Caco-2 (cell line): ENCODE results near the gene DNAAF8. TPM values are rescaled to one million over a fixed set of nuclear protein-coding genes. Genes with fewer than 3 reads are reported as not detected.
A peak's percentile ranks its signal among the peaks of the same experiment; 100 is the strongest.

Source experiments
- BruUV-seq: library from RNA; stranded (reverse); fragments of 400-500 nt; replicated peaks from 2 replicates; lab custom pipeline; 2021; lab: Mats Ljungman, UMichigan
- CTCF ChIA-PET: fragments of 300-600 bp; sonication (Branson Sonifier 250); formaldehyde crosslinking; loops from one replicate; lab custom pipeline; 2022; ENCODE audit warnings: antibody characterized with exemption; lab: Charles Lee
- POLR2A ChIA-PET: fragments of 300-600 bp; sonication (Branson Sonifier 250); formaldehyde crosslinking; loops from one replicate; lab custom pipeline; 2022; ENCODE audit warnings: antibody characterized with exemption; lab: Charles Lee
- DNase-seq, 2 experiments: peaks; one replicate each; pipeline versions ENCODE4 v3.0.0 to v3.0.0-alpha.2; 2020 to 2022
- H3K27me3 ChIP-seq: replicated peaks from 2 replicates; pipeline ENCODE4 v1.6.0; 2011; ENCODE audit warnings: low read length; ENCODE audit not compliant: control insufficient read depth, insufficient read depth
- H3K36me3 ChIP-seq: 2 replicates; pipeline ENCODE4 v1.5.1; 2011; ENCODE audit warnings: low read length; ENCODE audit not compliant: control insufficient read depth, insufficient read depth
- H3K4me1 ChIP-seq: fragments of 250-450 bp; sonication (Bioruptor Pico); 2 replicates; pipeline ENCODE4 v1.5.1; 2020; ENCODE audit warnings: mild to moderate bottlenecking
- H3K4me3 ChIP-seq: 2 replicates; pipeline ENCODE4 v1.5.1; 2011; ENCODE audit warnings: low read depth, mild to moderate bottlenecking, control low read depth, low read length
- H3K9me3 ChIP-seq: fragments of 250-450 bp; sonication (Bioruptor Pico); 2 replicates; pipeline ENCODE4 v1.5.1; 2020; ENCODE audit warnings: mild to moderate bottlenecking, moderate library complexity
- H3K27ac Mint-ChIP-seq: one replicate; pipeline ENCODE4 v1.8.0; 2022; ENCODE audit warnings: mixed read lengths; ENCODE audit not compliant: unreplicated experiment
- H3K27me3 Mint-ChIP-seq: one replicate; pipeline ENCODE4 v1.8.0; 2022; ENCODE audit warnings: mixed read lengths; ENCODE audit not compliant: insufficient read depth, unreplicated experiment
- H3K36me3 Mint-ChIP-seq: one replicate; pipeline ENCODE4 v1.8.0; 2022; ENCODE audit warnings: mild to moderate bottlenecking, mixed read lengths; ENCODE audit not compliant: insufficient read depth, unreplicated experiment
- H3K4me1 Mint-ChIP-seq: one replicate; pipeline ENCODE4 v1.8.0; 2022; ENCODE audit warnings: low read depth, mixed read lengths; ENCODE audit not compliant: unreplicated experiment
- H3K4me3 Mint-ChIP-seq: one replicate; pipeline ENCODE4 v1.8.0; 2022; ENCODE audit warnings: mild to moderate bottlenecking, moderate library complexity, mixed read lengths; ENCODE audit not compliant: unreplicated experiment
- H3K9me3 Mint-ChIP-seq: one replicate; pipeline ENCODE4 v1.8.0; 2022; ENCODE audit warnings: mixed read lengths; ENCODE audit not compliant: unreplicated experiment
- intact Hi-C: fragments of 100-400 bp; cut with micrococcal nuclease; formaldehyde crosslinking; loops from one replicate; pipeline ENCODE4 v1.10.0; 2022; ENCODE audit not compliant: unreplicated experiment
- total RNA-seq: library from RNA; stranded (reverse); gene quantifications from 2 replicates; pipeline ENCODE4 v1.2.3, GENCODE V29; 2022
- TF ChIP-seq, protein P1 (sequence below), 2 experiments: fragments of 200-600 bp in 1 of 2; IDR thresholded peaks; 1 replicate in 1 of 2; 2 replicates in 1 of 2; pipeline versions ENCODE4 v1.5.1 to v1.8.0; 2011 to 2022; ENCODE audit warnings: antibody characterized with exemption in 1 of 2, control low read depth in 1 of 2, inconsistent platforms in 1 of 2, low read depth in 1 of 2, low read length in 1 of 2, mild to moderate bottlenecking in 1 of 2, moderate library complexity in 1 of 2; ENCODE audit not compliant: insufficient read depth in 1 of 2, severe bottlenecking in 1 of 2, unreplicated experiment in 1 of 2

DNAAF8 gene
- total RNA-seq, 1 experiment from 2014 or later: 0.54 TPM

DNA sequence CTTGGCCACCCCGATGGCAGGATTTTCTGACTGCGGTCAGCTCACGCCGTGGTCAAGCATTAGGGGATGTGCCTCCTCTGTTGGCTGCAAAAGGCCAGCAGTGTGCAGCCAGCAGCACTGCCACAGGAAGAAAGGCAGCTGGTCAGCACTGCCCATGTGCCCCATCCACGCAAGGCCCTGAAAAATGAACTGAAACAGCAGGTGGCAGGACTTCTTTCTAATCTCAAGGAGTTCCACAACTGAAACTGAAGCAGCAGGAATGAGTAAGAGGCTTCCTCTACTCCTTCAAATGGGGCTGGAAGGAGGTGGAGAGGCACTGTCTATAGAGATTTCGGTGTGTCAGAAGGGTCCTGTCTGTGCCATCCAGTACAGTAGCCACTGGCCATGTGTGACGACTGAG lies 29.5 kb downstream of the DNAAF8 start:
- Mint-ChIP-seq H3K9me3 (no peaks in the 10 kb centered on the region), H3K36me3 (peaks cover 43% of the 10 kb centered on the region), H3K4me1 (no peaks in the 10 kb centered on the region), H3K27ac (no peak overlapping the region), H3K4me3 (no peak overlapping the region), H3K27me3 (no peaks in the 10 kb centered on the region)
- ChIA-PET POLR2A (no interaction called here), CTCF (no interaction called here)
- BruUV-seq: no TSS peak
- intact Hi-C loops: no loop called here
- TF ChIP-seq, protein P1, sequence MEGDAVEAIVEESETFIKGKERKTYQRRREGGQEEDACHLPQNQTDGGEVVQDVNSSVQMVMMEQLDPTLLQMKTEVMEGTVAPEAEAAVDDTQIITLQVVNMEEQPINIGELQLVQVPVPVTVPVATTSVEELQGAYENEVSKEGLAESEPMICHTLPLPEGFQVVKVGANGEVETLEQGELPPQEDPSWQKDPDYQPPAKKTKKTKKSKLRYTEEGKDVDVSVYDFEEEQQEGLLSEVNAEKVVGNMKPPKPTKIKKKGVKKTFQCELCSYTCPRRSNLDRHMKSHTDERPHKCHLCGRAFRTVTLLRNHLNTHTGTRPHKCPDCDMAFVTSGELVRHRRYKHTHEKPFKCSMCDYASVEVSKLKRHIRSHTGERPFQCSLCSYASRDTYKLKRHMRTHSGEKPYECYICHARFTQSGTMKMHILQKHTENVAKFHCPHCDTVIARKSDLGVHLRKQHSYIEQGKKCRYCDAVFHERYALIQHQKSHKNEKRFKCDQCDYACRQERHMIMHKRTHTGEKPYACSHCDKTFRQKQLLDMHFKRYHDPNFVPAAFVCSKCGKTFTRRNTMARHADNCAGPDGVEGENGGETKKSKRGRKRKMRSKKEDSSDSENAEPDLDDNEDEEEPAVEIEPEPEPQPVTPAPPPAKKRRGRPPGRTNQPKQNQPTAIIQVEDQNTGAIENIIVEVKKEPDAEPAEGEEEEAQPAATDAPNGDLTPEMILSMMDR (IDR thresholded peaks at IDR 0.05; ENCODE audit: insufficient read depth in 1 of 2, low read depth in 1 of 2, low read length in 1 of 2, severe bottlenecking in 1 of 2, unreplicated experiment in 1 of 2): no peak
- 0 out of 2 replicates have a peak, but pooled peaks cover 4% of the 10 kb centered on the region for H3K4me1 ChIP-seq
- H3K9me3 ChIP-seq: no peaks in the 10 kb centered on the region
- 0 out of 2 replicates have a peak, but pooled peaks cover 2% of the 10 kb centered on the region for H3K36me3 ChIP-seq
- no peaks in the 10 kb centered on the region for H3K27me3 ChIP-seq
- no peak for DNase-seq
- H3K4me3 ChIP-seq: no peak overlapping the region

DNA sequence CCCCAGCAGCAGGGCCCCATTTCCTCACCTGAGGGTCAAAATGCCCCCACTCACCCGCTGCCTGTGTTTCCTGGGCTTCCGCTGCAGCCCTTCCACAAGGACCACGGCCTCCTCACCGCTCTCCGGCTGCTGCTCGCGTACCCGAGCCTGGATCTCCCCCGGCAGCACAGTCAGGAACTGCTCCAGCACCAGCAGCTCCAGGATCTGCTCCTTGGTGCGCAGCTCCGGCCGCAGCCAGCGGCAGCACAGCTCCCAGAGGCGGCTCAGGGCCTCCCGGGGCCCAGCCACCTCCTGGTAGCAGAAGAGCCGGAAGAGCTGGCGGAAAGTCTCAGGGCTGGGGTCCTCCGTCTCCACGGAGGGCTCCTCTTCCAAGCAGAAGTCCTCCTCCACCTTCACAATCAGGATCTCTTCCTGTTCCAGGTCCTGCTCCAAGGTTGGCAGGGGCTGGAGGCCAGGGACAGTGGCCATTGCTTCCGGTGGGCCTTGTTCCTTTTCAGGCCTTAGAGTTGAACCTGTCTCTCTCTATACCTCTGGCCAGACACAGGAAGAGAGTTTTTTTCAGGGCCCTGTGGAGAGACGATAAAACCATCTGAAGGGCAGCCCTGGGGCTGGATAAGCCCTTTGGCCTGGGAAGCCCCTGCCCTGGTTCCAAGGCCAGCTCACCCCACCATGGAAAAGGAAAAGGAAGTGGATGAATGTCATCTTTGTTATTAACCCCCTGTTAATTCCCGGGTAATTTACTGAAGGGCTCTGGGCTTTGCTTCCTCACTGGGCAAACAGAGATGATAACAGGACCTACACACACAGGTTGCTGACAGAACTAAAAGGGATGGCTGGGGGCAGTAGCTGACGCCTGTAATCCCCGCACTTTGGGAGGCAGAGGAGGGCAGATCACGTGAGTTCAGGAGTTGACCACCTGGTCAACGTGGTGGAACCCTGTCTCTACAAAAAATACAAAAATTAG lies 31.5 kb downstream of the DNAAF8 start:
- intact Hi-C loops: loop anchor here (2.0 kb wide), 1 partner anchor 73 kb away; the partner anchor contains the start of gene NUDT16L1
- H3K4me1 Mint-ChIP-seq: peaks cover 10% of the 10 kb centered on the region
- CTCF ChIA-PET: no interaction called here
- Histone ChIP-seq H3K27me3 (no peaks in the 10 kb centered on the region), H3K4me1 (peaks cover 10% of the 10 kb centered on the region; the same call in 1 of the 2 replicates), H3K9me3 (no peaks in the 10 kb centered on the region), H3K4me3 (peak overlapping the region; percentile 77), H3K36me3 (0 out of 2 replicates have a peak, but pooled peaks cover 2% of the 10 kb centered on the region)
- H3K9me3 Mint-ChIP-seq: no peaks in the 10 kb centered on the region
- TSS peak; percentile 15 for BruUV-seq
- POLR2A ChIA-PET: interaction anchor here (0.5 kb wide), 1 partner anchor 26 kb away, joined by 7 read pairs; no protein-coding TSS in a partner anchor
- peak overlapping the region; percentile 77 for H3K4me3 Mint-ChIP-seq
- no peak overlapping the region for H3K27ac Mint-ChIP-seq
- no peak for DNase-seq
- TF ChIP-seq, protein P1 (IDR thresholded peaks at IDR 0.05; ENCODE audit: insufficient read depth in 1 of 2, low read depth in 1 of 2, low read length in 1 of 2, severe bottlenecking in 1 of 2, unreplicated experiment in 1 of 2): no peak
- no peaks in the 10 kb centered on the region for H3K27me3 Mint-ChIP-seq
- peaks cover 32% of the 10 kb centered on the region for H3K36me3 Mint-ChIP-seq

DNA sequence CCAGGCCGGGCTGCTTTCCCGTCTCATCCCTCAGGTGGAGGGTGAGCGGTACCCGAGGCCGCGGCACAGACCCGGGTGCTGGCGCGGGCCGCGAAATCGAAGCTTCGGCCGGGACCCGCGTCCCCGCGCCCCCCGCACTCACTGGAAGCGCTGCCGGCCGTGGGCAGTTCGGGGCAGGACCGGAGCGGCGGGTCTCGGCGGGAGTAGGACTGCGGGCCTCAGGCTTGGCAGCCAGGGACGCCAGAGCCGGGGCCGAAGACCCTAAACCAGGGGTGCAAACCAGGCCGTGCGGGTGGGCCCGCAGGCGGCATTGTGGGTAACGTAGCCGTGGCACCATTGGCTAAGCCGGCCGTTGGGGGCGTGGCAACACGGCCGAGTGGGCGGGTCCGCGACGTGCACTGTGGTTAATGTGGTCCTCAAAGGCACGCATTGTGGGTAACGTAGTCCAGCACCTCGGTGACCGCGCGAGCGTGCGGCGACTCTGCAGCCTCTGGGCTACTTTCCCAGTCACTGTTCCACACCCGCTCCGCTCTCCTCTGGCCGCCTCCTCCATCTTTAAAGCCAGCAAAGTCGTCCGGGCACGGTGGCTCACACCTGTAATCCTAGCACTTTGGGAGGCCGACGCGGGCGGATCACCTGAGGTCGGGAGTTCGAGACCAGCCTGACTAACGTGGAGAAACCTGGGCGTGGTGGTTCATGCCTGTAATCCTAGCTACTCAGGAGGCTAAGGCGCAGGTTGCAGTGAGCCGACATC lies 32.7 kb downstream of the DNAAF8 start, which contains the start of gene ZNF500:
TSS of gene ZNF500 (minus strand) at position 288 of the 754 bp plus-strand sequence. CDS start 1,184 bp downstream, outside the sequence.
- H3K4me1 ChIP-seq: peaks cover 10% of the 10 kb centered on the region; the same call in 1 of the 2 replicates
- 0 out of 2 replicates have a peak, but pooled peaks cover 2% of the 10 kb centered on the region for H3K36me3 ChIP-seq
- Mint-ChIP-seq H3K4me1 (peaks cover 10% of the 10 kb centered on the region), H3K36me3 (peaks cover 24% of the 10 kb centered on the region), H3K4me3 (peak within 1 kb of the TSS; percentile 77), H3K27me3 (no peaks in the 10 kb centered on the region), H3K9me3 (no peaks in the 10 kb centered on the region), H3K27ac (peak within 1 kb of the TSS; percentile 71)
- no peaks in the 10 kb centered on the region for H3K27me3 ChIP-seq
- ChIA-PET CTCF (interaction anchor here (1.2 kb wide), 1 partner anchor 48 kb away, joined by 4 read pairs; no protein-coding TSS in a partner anchor), POLR2A (no interaction called here)
- H3K9me3 ChIP-seq: no peaks in the 10 kb centered on the region
- TF ChIP-seq, protein P1 (IDR thresholded peaks at IDR 0.05; ENCODE audit: insufficient read depth in 1 of 2, low read depth in 1 of 2, low read length in 1 of 2, severe bottlenecking in 1 of 2, unreplicated experiment in 1 of 2): no peak
- peak; percentile 97 to 98 for DNase-seq
- BruUV-seq: no TSS peak
- intact Hi-C loops: loop anchor here (2.0 kb wide), 1 partner anchor 74 kb away; the partner anchor contains the start of gene NUDT16L1
- peak within 1 kb of the TSS; percentile 77 for H3K4me3 ChIP-seq
